Ishikawa (cell line): ENCODE data around the gene KIF19.

Source experiments
- NFIC ChIP-seq: IDR thresholded peaks from 2 replicates; pipeline ENCODE4 v1.6.1; 2012
- RAD21 ChIP-seq: IDR thresholded peaks from 2 replicates; pipeline ENCODE4 v1.6.1; 2012; ENCODE audit warnings: low read depth

DNA sequence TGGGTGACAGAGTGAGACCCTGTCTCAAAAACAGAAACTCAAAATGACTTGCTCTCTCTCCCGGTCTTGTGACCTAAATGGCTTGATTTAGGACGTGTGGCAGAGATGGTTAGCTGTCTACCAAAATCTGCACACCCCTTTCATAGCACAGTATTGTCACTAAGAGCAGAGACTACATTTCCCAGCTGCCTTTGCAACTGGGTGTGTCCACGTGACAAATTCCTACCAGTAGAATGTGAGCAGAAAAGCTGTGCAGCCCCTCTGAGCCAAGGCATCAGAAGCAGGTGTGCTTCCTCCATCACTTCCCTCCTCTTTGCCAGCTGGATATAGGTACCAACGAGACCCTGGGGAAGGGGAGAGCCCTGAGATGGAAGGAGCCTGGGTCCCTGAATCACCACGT, 66.8 kb downstream of the KIF19 start:
- no peak for TF ChIP-seq RAD21
- TF ChIP-seq NFIC: no peak
